HG02763 (cell line): ENCODE measurements around the gene OR51B2.
"Not testable (repeated sequence)": the region's sequence is repeated elsewhere in the genome, so short reads cannot be mapped to it uniquely, and the experiment has no call there.

ENCODE experiments used
- ATAC-seq: cut with Tn5 transposase; IDR thresholded peaks from one replicate; pipeline ENCODE4 v1.9.1; 2021; ENCODE audit warnings: mild to moderate bottlenecking, moderate library complexity; ENCODE audit not compliant: unreplicated experiment

The OR51B2 gene

DNA sequence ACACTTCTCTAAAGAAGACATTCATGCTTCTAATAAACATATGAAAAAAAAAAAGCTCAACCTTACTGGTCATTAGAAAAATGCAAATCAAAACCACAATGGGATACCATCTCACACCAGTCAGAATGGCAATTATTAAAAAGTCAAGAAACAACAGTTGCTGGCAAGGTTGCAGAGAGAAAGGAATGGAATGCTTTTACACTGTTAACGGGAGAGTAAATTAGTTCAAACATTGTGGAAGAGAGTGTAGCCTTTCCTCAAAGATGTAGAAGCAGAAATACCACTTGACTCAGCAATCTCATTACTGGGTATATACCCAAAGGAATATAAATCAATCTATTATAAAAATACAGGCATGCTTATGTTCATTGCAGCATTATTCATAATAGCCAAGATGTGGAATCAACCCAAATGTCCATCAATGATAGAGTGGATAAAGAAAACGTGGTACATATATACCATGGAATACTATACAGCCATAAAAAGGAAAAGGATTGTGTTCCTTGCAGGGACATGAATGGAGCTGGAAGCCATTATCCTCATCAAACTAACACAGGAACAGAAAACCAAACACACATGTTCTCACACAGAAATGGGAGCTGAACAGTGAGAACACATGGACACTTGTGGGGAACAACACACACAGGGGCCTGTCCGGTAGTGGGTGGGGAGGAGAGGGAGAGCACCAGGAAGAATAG lies 10.6 kb downstream of the OR51B2 start:
- not testable (repeated sequence) for ATAC-seq

DNA sequence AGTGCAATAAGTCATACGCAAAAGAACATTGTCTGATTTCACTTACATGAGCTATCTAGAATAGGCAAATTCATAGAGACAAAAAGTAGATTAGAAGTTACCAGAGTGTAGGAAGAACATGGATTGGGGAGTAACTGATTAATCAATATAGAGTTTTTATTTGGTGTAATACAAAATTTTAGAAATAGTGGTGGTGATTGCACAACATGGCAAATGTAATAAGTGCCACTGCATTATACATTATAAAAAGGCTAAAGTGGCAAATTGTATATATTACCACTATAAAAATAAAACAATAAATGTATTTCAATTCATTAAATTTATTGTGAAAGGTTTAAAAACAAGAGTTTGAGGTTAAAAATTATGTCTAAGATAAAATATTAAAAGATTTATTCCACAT lies 13.7 kb downstream of the OR51B2 start:
- ATAC-seq = no peak

DNA sequence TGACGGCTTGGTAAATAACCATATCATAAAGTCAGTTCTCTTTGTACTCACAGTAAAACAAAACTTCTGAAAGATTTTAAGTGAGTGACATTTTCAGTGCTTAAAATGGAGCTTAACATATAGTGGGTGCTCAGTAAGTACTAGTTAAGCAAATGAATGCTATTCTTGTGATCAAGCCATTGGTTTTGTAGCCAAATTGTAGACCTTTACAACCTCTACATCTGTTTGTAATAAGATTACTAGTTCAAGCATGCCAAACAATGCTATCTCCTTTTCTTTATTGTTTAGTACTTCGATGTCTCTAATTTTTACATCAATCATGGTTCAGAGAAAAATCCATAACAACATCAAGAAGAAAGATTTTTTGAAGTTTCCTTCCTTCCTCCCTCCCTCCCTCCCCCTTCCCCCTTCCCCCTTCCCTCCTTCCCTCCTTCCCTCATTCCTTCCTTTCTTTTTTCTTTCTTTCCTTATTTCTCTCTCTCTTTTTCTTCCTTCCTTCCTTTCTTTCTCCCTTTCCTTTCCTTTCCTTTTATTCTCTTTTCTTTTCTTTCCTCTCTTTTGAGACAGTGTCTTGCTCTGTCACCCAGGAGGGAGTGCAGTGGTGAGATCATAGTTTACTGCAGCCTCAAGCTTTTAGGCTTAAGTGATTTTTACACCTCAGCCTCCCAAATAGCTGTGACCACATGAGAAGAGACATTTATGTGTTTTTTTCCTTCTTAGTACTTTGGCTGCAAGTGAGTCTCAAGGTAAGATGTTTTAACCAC lies 16.7 kb downstream of the OR51B2 start:
- no peak for ATAC-seq

DNA sequence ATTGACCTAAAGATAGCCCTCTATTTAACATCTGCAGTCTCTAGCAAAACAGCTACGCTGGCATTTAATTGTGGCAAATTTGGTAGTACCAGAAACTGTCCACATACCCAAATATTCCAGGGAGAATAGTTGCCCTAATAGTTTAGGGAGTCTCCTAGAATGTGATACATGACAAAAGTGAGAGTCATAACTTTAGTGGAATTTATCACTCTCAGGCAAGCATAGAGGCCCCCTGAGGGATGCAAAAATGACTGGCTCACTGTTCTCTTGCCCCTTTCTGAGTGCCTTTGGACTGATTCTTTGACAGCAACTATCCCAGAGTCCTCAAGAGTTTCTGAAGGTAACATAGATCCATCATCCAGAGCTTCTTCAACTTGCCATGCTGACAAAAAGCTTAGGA lies 20.1 kb downstream of the OR51B2 start:
- no peak for ATAC-seq

DNA sequence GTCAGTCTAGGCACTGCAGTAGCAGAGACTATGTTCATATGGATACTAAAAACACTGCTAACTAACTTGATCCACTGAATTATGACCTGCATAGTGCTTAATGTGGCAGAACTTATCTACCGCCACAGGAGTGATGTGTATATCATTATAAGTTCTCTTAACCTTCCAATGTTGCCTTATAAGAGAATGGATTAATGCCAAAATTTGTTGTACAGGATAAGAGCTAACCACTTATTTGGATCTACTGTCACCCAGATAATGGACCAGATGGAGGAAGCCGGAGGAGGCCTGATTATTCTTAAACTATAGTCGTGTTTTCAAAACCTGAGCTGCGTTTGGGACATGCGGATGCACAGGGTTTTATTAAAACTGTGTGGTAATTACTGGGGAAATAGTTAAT lies 20.5 kb downstream of the OR51B2 start:
- no peak for ATAC-seq

DNA sequence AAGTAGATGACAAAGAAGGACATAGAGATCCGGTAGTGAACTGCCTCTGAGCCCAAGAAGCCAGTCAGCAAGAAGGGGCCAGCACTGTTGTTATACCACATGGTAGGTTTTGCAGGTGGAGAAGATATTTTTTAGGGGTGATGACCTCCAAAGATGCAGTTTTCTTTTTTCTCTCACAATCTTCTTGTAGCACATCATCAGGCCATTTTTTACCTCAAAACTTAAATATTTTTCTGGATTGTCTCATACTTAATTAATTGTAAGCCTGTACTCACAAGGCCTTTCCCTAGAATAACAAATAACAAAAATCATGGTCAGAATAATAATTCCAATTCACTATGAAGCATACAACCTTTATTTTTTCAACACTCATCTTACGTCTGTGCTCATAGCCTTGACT lies 22.3 kb downstream of the OR51B2 start, which contains the start of gene OR51B4:
Gene OR51B4, minus strand, starts transcription at position 101 of the 400 bp plus-strand sequence. Its CDS starts 0 bp downstream, at position 101.
- ATAC-seq = no peak

DNA sequence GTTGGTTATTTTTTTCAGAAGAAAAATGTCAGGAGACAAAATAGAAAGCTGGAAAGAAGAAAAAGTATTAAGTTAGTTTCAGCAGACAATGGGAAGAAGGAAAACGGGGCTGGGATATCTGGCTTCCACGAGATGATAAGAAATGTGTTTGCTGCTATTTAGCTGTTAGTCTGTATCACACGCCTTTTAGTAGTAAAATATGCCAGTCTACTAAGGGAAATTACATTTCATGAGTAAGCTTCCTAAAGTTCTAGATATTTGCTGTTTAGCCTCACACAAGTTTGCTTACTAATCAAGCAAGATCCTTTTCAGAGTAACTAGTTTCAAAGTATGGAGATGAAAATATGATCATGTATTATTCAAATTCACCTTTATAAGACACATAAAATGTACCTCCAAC lies 23.8 kb downstream of the OR51B2 start:
- no peak for ATAC-seq

DNA sequence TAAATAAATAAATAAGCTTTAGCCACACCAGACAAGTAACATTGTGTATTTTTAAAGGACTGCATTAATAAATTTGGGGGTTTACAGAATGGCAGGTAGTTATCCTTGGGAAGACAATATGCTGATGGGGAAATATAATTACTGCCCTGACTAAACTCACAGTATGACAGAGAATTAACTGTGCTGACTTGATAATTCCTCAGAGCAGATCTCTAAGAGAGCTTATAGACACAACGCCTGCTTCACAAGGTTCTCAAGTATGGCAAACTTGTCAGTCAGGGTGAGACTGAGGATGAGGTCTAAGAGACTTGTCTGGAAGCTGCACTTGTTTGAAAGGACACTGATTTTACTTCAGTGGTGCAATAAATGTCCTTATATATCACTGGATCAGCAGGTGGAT lies 25.6 kb downstream of the OR51B2 start:
- no peak for ATAC-seq

DNA sequence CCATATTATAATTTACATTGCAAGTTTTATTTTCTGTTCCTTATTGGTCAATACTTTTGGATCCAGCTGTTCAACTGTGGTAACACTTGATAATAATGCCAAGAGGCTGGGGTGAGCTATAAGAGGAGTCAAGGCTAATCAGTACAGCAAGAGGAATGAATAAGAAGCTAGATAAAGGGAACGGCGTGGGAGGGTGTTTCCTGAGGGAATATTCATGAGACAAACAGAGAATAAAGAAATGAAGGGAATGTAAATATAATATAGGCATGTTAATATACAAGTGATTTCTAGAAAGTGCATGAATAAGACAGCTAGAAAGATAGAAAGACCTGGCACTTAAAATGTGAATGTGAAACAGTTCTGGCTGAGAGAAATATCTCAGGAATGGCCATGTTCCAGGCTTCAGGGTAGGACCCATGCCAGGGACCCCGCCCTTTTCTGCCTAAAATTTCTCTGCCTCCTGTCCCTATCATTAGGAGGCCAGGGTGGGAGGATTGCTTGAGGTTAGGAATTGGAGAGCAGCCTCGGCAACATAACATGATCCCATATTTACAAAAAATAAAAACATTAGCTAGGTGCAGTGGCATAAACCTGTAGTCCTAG lies 26.3 kb downstream of the OR51B2 start:
- ATAC-seq = no peak

DNA sequence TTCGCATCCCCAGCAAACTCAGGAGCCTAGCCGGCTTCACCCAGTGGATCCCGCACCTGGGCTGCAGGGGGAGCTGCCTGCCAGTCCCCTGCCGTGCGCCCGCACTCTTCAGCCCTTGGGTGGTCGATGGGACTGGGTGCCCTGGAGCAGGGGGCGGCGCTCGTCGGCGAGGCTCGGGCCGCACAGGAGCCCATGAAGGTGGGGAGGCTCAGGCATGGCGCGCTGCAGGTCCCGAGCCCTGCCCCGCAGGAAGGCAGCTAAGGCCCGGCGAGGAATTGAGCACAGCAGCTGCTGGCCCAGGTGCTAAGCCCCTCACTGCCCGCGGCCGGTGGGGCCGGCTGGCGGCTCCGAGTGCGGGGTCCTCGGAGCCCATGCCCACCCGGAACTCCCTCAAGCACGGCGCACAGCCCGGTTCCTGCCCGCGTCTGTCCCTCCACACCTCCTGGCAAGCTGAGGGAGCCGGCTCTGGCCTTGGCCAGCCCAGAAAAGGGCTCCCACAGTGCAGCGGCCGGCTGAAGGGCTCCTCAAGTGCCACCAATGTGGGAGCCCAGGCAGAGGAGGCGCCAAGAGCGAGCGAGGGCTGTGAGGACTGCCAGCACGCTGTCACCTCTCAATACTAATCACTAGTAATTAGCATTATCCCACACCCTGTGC lies 29.6 kb downstream of the OR51B2 start:
- not testable (repeated sequence) for ATAC-seq

DNA sequence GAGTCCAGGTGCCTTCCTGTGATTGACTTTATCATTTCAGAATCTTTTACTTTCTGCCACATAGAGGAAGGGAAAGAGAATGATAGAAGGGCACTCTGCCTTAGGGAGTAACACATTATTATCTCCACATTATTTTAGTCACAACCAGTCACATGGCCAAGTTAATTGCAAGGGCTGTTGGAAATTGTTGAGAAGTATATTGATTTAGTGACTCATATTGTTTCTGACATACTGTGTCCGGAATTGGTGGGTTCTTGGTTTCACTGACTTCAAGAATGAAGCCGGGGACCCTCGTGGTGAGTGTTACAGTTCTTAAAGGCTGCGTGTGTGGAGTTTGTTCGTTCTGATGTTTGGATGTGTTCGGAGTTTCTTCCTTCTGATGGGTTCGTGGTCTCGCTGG lies 31.1 kb downstream of the OR51B2 start:
- ATAC-seq = no peak

DNA sequence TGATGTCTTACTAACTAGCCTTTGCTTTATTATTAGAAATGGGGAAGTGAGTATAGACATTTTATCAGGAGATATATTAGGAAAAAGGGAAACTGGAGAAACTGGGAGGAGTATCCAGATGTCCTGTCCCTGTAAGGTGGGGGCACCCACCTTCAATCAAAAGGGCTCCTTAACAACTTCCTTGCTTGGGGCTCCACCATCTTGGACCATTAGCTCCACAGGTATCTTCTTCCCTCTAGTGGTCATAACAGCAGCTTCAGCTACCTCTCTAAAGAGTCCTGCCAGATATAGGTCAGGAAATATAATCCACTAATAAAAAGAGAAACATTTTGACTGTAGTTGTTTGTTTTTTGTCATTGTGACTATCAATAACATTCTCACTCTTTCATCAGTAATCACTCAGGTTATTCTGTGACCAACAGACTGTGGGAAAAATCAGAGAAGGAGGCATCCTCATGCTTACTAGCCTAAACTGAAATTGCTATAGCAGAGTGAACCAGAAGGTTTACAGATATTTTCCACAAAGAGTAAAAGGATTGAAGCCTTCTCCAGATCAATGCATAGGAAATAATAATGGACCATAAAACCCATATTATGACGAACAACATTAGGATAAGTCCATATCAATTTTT lies 32.8 kb downstream of the OR51B2 start:
- ATAC-seq = peak; percentile 68

DNA sequence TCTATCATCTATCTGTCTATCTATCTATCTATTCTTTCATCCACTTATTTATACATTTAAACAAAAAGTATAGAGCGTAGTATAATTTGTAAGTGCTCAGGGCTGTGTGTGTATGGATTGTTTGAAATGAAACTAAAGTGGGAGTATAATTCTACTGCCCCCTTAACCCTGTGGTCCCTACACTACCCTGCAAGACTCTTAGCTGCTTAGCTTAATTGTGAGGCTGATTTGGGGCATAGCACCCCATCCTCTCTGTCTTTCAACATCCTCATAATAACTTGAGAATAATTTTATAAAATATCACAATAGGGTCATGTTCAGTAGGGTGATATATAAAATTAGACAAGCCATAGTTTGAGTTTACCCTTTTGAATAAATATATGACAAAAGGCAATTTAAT lies 34.0 kb downstream of the OR51B2 start:
- ATAC-seq = no peak

DNA sequence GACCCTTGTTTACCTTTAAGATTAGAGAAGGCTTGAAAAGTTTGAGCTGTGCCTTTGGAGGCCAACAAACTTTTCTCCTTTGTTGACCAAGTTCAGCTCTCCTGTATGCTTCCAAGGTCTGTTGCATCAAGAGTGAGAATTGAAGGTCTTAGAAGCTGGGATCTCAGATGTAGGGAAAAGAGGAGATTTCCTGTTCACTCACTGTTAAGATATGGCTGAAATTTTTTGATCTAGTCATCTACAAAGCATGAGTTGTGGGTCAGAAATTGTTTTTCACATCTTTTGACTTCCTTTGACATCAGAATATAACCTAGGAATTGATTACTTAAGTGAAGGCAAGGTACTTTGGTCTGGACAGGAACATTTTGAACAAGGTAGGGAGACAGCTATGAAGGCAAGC lies 34.4 kb downstream of the OR51B2 start:
- no peak for ATAC-seq

DNA sequence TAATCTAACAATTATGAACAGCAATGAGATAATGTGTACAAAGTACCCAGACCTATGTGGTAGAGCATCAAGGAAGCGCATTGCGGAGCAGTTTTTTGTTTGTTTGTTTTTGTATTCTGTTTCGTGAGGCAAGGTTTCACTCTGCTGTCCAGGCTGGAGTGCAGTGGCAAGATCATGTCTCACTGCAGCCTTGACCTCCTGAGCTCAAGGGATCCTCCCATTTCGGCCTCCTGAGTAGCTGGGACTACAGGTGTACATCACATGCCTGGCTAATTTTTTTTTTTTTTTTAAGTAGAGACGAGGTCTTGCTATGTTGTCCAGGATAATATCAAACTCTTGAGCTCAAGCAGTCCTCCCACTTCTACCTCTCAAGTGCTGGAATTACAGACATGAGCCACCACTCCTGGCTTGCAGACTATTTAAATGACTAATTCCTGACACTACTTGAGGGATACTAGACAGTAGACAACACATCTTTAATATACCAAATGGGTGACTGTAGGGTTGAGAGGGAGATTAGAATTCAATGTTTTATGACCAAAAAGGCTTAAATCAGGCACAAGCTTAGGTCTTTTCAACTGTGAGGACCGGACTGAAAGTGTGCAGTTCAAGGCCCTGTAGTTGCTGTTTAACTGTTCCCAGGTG lies 35.1 kb downstream of the OR51B2 start:
- ATAC-seq = no peak

DNA sequence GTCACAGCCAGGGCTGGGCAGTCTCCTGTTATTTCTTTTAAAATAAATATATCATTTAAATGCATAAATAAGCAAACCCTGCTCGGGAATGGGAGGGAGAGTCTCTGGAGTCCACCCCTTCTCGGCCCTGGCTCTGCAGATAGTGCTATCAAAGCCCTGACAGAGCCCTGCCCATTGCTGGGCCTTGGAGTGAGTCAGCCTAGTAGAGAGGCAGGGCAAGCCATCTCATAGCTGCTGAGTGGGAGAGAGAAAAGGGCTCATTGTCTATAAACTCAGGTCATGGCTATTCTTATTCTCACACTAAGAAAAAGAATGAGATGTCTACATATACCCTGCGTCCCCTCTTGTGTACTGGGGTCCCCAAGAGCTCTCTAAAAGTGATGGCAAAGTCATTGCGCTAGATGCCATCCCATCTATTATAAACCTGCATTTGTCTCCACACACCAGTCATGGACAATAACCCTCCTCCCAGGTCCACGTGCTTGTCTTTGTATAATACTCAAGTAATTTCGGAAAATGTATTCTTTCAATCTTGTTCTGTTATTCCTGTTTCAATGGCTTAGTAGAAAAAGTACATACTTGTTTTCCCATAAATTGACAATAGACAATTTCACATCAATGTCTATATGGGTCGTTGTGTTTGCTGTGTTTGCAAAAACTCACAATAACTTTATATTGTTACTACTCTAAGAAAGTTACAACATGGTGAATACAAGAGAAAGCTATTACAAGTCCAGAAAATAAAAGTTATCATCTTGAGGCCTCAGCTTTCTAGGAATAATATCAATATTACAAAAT lies 35.8 kb downstream of the OR51B2 start:
- no peak for ATAC-seq

DNA sequence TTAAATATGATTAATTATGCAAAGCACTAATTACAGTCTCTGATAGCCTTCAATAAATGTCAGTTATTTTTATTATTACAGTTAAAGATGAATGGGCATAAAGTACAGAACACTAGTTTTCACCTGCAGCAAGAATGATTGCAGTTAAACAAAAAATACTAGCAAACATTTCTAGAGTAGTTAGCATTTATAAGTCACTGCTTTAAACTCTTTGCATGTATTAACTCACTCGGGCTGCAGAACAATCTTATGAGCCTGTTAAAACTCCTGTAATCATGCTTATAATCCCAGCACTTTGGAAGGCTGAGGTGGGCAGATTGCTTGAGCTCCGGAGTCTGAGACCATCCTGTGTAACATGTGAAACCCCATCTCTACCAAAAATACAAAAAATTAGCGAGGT lies 37.2 kb downstream of the OR51B2 start:
- ATAC-seq = no peak

DNA sequence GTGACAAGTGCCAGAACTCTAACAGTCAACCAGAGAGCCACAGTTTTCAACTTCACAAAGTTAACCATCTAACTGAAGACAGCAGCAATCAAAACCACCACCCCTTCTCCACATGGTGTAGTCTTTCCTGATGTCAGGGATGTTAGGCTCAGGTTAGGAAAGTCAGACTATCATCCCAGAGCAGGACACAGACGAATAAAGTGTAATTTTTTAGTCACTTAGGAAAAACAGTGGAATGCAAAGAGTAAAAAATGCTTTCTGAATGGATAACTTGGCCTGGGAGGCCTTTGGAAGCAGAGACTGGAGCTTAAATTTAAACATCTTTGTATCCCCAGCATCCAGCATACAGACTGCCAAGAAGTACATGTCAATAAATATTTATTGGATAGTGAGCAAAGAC lies 37.7 kb downstream of the OR51B2 start:
- ATAC-seq = no peak

DNA sequence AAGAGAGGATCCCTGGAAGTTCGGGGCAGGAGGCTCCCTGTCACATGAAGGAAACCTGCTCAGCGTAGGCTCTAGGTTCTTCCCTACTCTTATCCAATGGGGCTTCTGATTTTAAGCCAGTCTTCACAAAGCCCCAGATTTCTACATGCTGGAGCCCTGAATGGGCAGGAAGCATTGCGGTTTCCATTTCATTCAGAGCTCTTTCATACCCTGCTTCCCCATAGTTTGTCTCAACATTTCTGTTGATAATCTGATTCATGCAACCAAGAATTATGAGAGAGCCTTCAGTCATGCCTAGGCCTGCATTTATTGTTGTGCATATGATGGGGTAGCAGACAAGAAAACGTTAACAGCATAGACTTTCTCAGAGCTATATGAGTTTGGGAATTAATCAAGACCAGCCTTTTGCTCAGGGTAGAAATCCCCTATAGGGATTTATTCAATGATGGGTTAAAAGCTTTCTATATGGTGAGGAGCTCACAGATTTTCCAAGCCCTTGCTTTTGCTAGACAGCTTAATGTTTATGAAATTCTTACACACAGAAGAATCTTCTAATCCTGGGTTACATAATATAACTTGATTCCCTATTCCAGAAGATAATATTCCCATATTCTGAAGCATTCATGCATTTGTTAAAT lies 38.3 kb downstream of the OR51B2 start:
- no peak for ATAC-seq
